ENCODE results near the gene PPP2R5E.

- TF ChIP-seq POLR2AphosphoS5 (IDR thresholded peaks at IDR 0.05) (no peak), CTCF (IDR thresholded peaks at IDR 0.05) (no peak)
Observed at GRCh38 chr14:63524537-63525155, 18.5 kb downstream of the PPP2R5E start.

All from suprapubic skin (tissue), 3 donors.